ENCODE results near the gene POU2AF1.

- TF ChIP-seq CTCF (conservative IDR thresholded peaks at IDR 0.05 in 1 of 2, IDR thresholded peaks at IDR 0.05 in 1 of 2; ENCODE audit: extremely low read depth in 1 of 2, insufficient read depth in 1 of 2, low read depth in 1 of 2, low read length in 2 of 2): no peak
- TF ChIP-seq EZH2 (IDR thresholded peaks at IDR 0.05; ENCODE audit: borderline replicate concordance, low read length): no peak
These were observed 3.4 kb upstream of the POU2AF1 start for GRCh38 chr11:111382451-111382850.
